SW 1271 (cell line): ENCODE measurements around the gene CEP162.
"Not testable (repeated sequence)": the region's sequence is repeated elsewhere in the genome, so short reads cannot be mapped to it uniquely, and the experiment has no call there.

Experiments used
- DNase-seq, 2 experiments: peaks; one replicate each; lab custom pipeline; 2025; lab: John Stamatoyannopoulos, UW

CEP162 gene

GRCh38 chr6:84089081-84089480 lies 138.4 kb downstream of the CEP162 start:
- no peak for DNase-seq

GRCh38 chr6:84086545-84087429 lies 140.7 kb downstream of the CEP162 start:
- no peak for DNase-seq

- DNase-seq: no peak
These were observed 141.4 kb downstream of the CEP162 start for GRCh38 chr6:84086056-84086455.

GRCh38 chr6:84084705-84085104 lies 142.7 kb downstream of the CEP162 start:
- DNase-seq: not testable (repeated sequence)

- DNase-seq: no peak
These were observed 144.7 kb downstream of the CEP162 start for GRCh38 chr6:84082689-84083265.

- no peak for DNase-seq
These were observed 146.2 kb downstream of the CEP162 start for GRCh38 chr6:84081222-84081621.

GRCh38 chr6:84078335-84078734 lies 149.1 kb downstream of the CEP162 start:
- DNase-seq: no peak

GRCh38 chr6:84077645-84078044 lies 149.8 kb downstream of the CEP162 start:
- no peak for DNase-seq

GRCh38 chr6:84074988-84075781 lies 152.3 kb downstream of the CEP162 start:
- no peak for DNase-seq
